Measurements from ENCODE around the gene TBRG1. TPM values are rescaled to one million over a fixed set of nuclear protein-coding genes. Genes with fewer than 3 reads are reported as not detected.

Gene TBRG1
- total and polyA plus RNA-seq, 9 donors, result 15.0 to 41.4 (median 24.2) TPM

DNA sequence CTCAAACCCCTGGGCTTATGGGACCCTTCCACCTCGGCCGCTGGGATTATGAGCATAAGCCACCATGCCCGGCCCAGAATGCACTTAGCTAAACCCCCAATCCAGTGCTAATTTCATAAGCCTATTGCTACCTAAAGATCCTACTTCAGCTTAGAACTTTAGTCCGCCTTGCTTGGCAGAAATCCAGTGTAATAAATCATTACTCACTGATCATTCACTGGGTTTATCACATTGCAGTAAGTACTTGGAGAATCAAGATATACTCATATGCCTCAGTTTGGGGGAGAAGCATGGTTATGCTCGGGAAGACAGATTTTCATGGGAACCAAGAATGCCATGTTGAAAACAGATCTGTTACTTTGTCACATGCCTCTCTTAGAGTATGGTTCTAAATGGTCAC is 3.8 kb upstream of the TBRG1 start:
- WGBS, 3 donors, result 72 to 79% (median 72%) methylated on average over 5 of the region's 5 CpGs
- TF ChIP-seq EP300 (IDR thresholded peaks at IDR 0.05) (no peak), POLR2A (IDR thresholded peaks at IDR 0.05) (no peak)
- TF ChIP-seq, protein P1, sequence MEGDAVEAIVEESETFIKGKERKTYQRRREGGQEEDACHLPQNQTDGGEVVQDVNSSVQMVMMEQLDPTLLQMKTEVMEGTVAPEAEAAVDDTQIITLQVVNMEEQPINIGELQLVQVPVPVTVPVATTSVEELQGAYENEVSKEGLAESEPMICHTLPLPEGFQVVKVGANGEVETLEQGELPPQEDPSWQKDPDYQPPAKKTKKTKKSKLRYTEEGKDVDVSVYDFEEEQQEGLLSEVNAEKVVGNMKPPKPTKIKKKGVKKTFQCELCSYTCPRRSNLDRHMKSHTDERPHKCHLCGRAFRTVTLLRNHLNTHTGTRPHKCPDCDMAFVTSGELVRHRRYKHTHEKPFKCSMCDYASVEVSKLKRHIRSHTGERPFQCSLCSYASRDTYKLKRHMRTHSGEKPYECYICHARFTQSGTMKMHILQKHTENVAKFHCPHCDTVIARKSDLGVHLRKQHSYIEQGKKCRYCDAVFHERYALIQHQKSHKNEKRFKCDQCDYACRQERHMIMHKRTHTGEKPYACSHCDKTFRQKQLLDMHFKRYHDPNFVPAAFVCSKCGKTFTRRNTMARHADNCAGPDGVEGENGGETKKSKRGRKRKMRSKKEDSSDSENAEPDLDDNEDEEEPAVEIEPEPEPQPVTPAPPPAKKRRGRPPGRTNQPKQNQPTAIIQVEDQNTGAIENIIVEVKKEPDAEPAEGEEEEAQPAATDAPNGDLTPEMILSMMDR (IDR thresholded peaks at IDR 0.05), result no peak

DNA sequence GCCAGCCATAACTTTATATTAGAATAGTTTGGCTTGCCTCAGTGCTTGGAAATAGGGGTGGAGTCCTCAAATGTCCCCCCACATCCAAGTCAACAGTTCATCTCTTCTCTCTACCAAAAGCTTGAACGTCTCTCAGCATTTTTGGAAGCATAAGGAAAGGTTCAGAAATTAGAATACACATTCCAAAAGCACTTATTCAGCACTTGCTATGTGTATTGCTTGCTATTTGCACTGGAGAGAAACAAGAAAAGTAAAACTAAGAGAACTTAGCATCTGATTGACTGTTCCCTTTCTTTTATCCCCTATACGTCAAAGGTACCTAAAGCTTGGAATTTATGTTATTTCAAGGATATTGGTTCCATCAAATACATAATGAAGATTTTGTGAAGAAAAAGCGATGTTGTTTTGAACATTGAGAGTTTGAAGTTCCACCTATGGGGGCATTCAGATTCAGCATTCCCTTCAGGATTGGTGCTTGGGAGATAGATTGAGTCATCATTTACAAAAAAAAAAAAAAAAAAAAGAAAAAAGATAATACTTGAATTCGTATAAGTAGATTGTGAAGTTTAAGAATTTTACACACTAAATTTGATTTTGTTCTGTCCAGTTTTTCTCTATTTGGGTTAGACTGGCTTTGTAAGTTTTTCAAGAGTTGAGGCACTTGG is 1.3 kb downstream of the TBRG1 start:
- Histone ChIP-seq H3K4me3 (peak overlapping the region; percentile 94), H3K27me3 (no peaks in the 10 kb centered on the region), H3K4me1 (ENCODE audit: insufficient read depth) (no peaks in the 10 kb centered on the region), H3K36me3 (no peaks in the 10 kb centered on the region), H3K9me3 (no peaks in the 10 kb centered on the region), H3K27ac (no peak overlapping the region)
- 40 to 46% (median 43%) methylated on average over 4 of the region's 4 CpGs for WGBS, 3 donors
- DNase-seq, result no peak
- TF ChIP-seq POLR2A (IDR thresholded peaks at IDR 0.05) (no peak), EP300 (IDR thresholded peaks at IDR 0.05) (no peak)
- TF ChIP-seq, protein P1 (IDR thresholded peaks at IDR 0.05), result no peak
- intact Hi-C loops (cut with DNase I), result no loop called here

More for the DNA sequence above, 3.8 kb upstream of the TBRG1 start:
- Histone ChIP-seq H3K9me3 (no peaks in the 10 kb centered on the region), H3K4me1 (ENCODE audit: insufficient read depth) (no peaks in the 10 kb centered on the region), H3K27ac (no peak overlapping the region), H3K4me3 (no peak overlapping the region), H3K36me3 (no peaks in the 10 kb centered on the region), H3K27me3 (no peaks in the 10 kb centered on the region)
- no peak for DNase-seq
- intact Hi-C loops (cut with DNase I), result no loop called here

DNA sequence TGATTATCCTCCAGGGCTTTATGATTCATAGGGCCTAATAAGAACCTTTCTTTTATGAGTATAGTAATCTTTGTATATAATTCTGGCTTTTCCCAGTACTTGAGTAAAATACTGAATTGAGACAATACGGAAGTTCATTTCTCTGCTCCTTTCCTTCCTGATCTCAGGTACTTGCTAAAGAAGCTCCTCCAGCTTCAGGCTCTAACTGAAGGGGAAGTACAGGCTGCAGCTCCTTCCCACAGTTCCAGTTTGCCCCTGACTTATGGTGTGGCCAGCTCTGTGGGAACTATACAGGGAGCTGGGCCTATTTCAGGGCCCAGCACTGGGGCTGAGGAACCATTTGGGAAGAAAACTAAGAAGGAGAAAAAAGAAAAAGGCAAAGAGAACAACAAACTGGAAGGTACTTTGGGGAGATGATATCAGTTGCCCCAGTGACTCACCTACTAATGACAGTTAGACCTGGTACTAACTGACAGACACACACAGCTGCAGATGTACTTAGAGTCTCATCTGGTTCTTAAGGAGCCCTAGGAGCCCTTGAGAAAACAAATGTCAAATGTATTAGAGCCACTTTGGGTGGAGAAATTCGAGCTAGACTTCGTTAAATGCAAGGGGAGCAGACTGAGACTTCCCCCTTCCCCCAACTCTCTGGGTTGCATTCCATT is 3.0 kb downstream of the TBRG1 start:
- DNase-seq, result no peak
- H3K27me3 ChIP-seq, result no peaks in the 10 kb centered on the region
- H3K4me1 ChIP-seq (ENCODE audit: insufficient read depth), result no peaks in the 10 kb centered on the region
- H3K4me3 ChIP-seq, result no peak overlapping the region
- intact Hi-C loops (cut with DNase I), result no loop called here
- H3K27ac ChIP-seq, result no peak overlapping the region
- TF ChIP-seq POLR2A (IDR thresholded peaks at IDR 0.05) (no peak), EP300 (IDR thresholded peaks at IDR 0.05) (no peak)
- TF ChIP-seq, protein P1 (IDR thresholded peaks at IDR 0.05), result no peak
- 93 to 97% (median 95%) methylated on average over 3 of the region's 3 CpGs for WGBS, 3 donors
- no peaks in the 10 kb centered on the region for H3K36me3 ChIP-seq
- H3K9me3 ChIP-seq, result no peaks in the 10 kb centered on the region

DNA sequence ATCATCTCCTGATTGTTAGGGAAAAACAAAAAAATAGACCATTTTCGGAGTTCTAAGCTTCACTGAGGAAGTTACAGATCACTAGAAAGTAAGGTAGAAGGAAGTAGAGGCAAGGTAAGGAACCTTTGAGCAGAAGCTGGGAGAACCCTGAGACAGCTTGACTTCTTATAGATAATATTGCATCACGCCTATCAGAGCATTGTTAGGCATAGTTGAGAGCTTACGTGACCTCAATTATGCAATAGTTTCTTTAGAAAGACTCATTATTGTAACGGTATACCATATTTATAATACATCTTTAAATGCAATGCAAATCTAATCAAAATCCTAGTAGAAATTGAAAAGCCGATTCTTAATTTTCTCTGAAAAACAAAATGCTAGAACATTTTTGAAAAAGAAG is 4.9 kb downstream of the TBRG1 start:
- TF ChIP-seq, protein P1 (IDR thresholded peaks at IDR 0.05), result no peak
- TF ChIP-seq EP300 (IDR thresholded peaks at IDR 0.05), result no peak
- no peak for TF ChIP-seq POLR2A (IDR thresholded peaks at IDR 0.05)
- Histone ChIP-seq H3K9me3 (no peaks in the 10 kb centered on the region), H3K36me3 (no peaks in the 10 kb centered on the region)

More for the DNA sequence above, 4.9 kb downstream of the TBRG1 start:
- Histone ChIP-seq H3K27me3 (no peaks in the 10 kb centered on the region), H3K27ac (no peak overlapping the region), H3K4me1 (ENCODE audit: insufficient read depth) (no peaks in the 10 kb centered on the region), H3K4me3 (no peak overlapping the region)
- no peak for DNase-seq
- 94 to 95% (median 94%) methylated on average over 5 of the region's 5 CpGs for WGBS, 3 donors
- intact Hi-C loops (cut with DNase I), result no loop called here

All from ovary (tissue), 9 donors.